Measurements from ENCODE around the gene SNAPC3.

DNA sequence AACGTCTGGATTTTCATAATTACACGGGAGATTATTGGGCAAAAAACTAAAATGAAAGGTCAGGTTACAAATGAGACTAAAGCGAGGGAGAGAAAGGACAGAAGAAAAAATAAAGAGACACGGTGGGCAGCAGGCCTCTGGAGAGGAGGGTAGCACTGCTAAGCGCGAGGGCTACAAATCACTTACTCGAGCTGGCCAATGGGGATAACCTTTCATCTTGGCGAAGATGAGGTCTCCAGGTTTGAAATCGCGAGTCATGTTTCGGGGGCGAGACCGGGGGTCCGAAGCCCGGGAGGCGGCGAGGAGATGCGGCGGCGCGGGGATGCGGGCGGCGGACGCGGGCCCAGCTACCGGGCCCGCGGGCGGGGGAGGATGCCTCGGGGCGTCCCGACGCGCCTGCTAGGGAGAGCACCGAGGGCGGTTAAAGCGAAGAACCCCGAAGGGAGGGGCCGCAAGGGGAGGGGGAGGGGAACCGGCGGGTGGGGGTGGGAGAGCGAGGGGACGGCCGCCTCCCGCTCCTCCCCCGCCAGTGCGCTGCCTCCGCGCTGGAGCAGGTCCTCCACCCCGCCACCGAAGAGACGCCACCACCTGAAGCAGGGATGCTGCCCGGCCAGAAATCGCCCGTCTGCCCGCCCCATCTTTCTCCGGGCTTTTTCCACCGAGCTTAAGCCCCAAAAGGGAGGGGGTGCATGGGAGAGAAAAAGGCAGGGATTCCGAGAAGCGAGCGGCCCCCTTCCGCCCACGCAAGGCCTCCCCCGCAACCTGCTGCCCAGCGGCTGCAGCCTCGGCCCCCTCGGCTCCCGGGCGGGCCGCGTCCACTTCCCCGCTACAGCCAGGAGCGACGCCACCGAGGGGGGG, 87.5 kb downstream of the SNAPC3 start:
- TF ChIP-seq SP1 (IDR thresholded peaks at IDR 0.05) (no peak), FOXA1 (IDR thresholded peaks at IDR 0.05) (no peak), FOXM1 (IDR thresholded peaks at IDR 0.05; ENCODE audit: borderline replicate concordance) (no peak), SUZ12 (IDR thresholded peaks at IDR 0.05) (no peak), TARDBP (IDR thresholded peaks at IDR 0.05) (no peak), HDGF (IDR thresholded peaks at IDR 0.05; ENCODE audit: borderline replicate concordance) (no peak), NFRKB (IDR thresholded peaks at IDR 0.05) (no peak)
- TF ChIP-seq, protein P1, sequence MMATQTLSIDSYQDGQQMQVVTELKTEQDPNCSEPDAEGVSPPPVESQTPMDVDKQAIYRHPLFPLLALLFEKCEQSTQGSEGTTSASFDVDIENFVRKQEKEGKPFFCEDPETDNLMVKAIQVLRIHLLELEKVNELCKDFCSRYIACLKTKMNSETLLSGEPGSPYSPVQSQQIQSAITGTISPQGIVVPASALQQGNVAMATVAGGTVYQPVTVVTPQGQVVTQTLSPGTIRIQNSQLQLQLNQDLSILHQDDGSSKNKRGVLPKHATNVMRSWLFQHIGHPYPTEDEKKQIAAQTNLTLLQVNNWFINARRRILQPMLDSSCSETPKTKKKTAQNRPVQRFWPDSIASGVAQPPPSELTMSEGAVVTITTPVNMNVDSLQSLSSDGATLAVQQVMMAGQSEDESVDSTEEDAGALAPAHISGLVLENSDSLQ (IDR thresholded peaks at IDR 0.05), result peak; percentile 67
